KMS-11 (cell line): ENCODE data around the gene AHSA1.

Source experiments
- H2AFZ ChIP-seq: fragments of 200-600 bp; sonication (generic); 2 replicates; pipeline ENCODE4 v1.6.1; 2016; ENCODE audit warnings: antibody characterized with exemption, mixed run types, low read depth
- H3K27ac ChIP-seq: fragments of 200-600 bp; sonication (generic); 2 replicates; pipeline ENCODE4 v1.6.1; 2016; ENCODE audit warnings: mild to moderate bottlenecking, mixed run types
- H3K27me3 ChIP-seq: fragments of 200-600 bp; sonication (generic); 2 replicates; pipeline ENCODE4 v1.6.1; 2017; ENCODE audit warnings: mild to moderate bottlenecking, low read depth, mixed run types, moderate library complexity; ENCODE audit not compliant: insufficient read depth
- H3K36me3 ChIP-seq: fragments of 200-600 bp; sonication (generic); 2 replicates; pipeline ENCODE4 v1.6.1; 2017; ENCODE audit warnings: mild to moderate bottlenecking, mixed run types; ENCODE audit not compliant: insufficient read depth
- H3K4me1 ChIP-seq: fragments of 200-600 bp; sonication (generic); 2 replicates; pipeline ENCODE4 v1.6.1; 2016; ENCODE audit warnings: mild to moderate bottlenecking, low read depth, mixed run types; ENCODE audit not compliant: poor library complexity, severe bottlenecking
- H3K4me2 ChIP-seq: fragments of 200-600 bp; sonication (generic); 2 replicates; pipeline ENCODE4 v1.7.0; 2016; ENCODE audit warnings: mild to moderate bottlenecking, mixed run types
- H3K4me3 ChIP-seq: fragments of 200-600 bp; sonication (generic); IDR thresholded peaks from 2 replicates; pipeline ENCODE4 v1.6.1; 2017; ENCODE audit warnings: low read depth, low read length, mixed read lengths; ENCODE audit not compliant: insufficient read depth
- H3K79me2 ChIP-seq: fragments of 200-600 bp; sonication (generic); 2 replicates; pipeline ENCODE4 v1.6.1; 2016; ENCODE audit warnings: low read depth, mixed run types; ENCODE audit not compliant: insufficient read depth
- H3K9ac ChIP-seq: fragments of 200-600 bp; sonication (generic); 2 replicates; pipeline ENCODE4 v1.6.1; 2016; ENCODE audit warnings: mild to moderate bottlenecking, mixed run types
- H4K20me1 ChIP-seq: fragments of 200-600 bp; sonication (generic); 2 replicates; pipeline ENCODE4 v1.6.1; 2016; ENCODE audit warnings: mild to moderate bottlenecking, mixed run types; ENCODE audit not compliant: insufficient read depth
- CTCF ChIP-seq: fragments of 200-600 bp; sonication (generic); conservative IDR thresholded peaks from 2 replicates; pipeline ENCODE4 v1.6.1; 2017; ENCODE audit warnings: low read depth, mild to moderate bottlenecking, antibody characterized with exemption, low read length, moderate library complexity, mixed read lengths

The AHSA1 gene

GRCh38 chr14:77488558-77488957 lies 30.7 kb downstream of the AHSA1 start:
- H3K4me1 ChIP-seq = no peaks in the 10 kb centered on the region
- H3K9ac ChIP-seq = no peak overlapping the region
- no peaks in the 10 kb centered on the region for H4K20me1 ChIP-seq
- H3K79me2 ChIP-seq = no peaks in the 10 kb centered on the region
- H3K36me3 ChIP-seq = no peaks in the 10 kb centered on the region
- H3K27ac ChIP-seq = no peak overlapping the region
- no peaks in the 10 kb centered on the region for H3K27me3 ChIP-seq
- H3K4me3 ChIP-seq = no peak overlapping the region
- H3K4me2 ChIP-seq = no peak overlapping the region
- H2AFZ ChIP-seq = no peak overlapping the region
- TF ChIP-seq CTCF = no peak

- H3K4me3 ChIP-seq = no peak overlapping the region
- H3K27me3 ChIP-seq = no peaks in the 10 kb centered on the region
- H3K4me2 ChIP-seq = no peak overlapping the region
- H2AFZ ChIP-seq = no peak overlapping the region
- no peaks in the 10 kb centered on the region for H3K36me3 ChIP-seq
- H3K9ac ChIP-seq = no peak overlapping the region
- no peak overlapping the region for H3K27ac ChIP-seq
- H3K79me2 ChIP-seq = no peaks in the 10 kb centered on the region
- TF ChIP-seq CTCF = no peak
- no peaks in the 10 kb centered on the region for H3K4me1 ChIP-seq
- no peaks in the 10 kb centered on the region for H4K20me1 ChIP-seq
These were observed 31.1 kb downstream of the AHSA1 start for GRCh38 chr14:77489041-77489440.

GRCh38 chr14:77490347-77490986 lies 32.6 kb downstream of the AHSA1 start:
- H3K27me3 ChIP-seq = no peaks in the 10 kb centered on the region
- no peak overlapping the region for H3K4me3 ChIP-seq
- H3K36me3 ChIP-seq = no peaks in the 10 kb centered on the region
- H3K79me2 ChIP-seq = no peaks in the 10 kb centered on the region
- no peaks in the 10 kb centered on the region for H4K20me1 ChIP-seq
- H3K27ac ChIP-seq = no peak overlapping the region
- H3K9ac ChIP-seq = no peak overlapping the region
- no peak overlapping the region for H2AFZ ChIP-seq
- H3K4me1 ChIP-seq = no peaks in the 10 kb centered on the region
- no peak overlapping the region for H3K4me2 ChIP-seq
- TF ChIP-seq CTCF = no peak

- H3K79me2 ChIP-seq = no peaks in the 10 kb centered on the region
- no peak overlapping the region for H3K4me3 ChIP-seq
- H3K27me3 ChIP-seq = no peaks in the 10 kb centered on the region
- no peak overlapping the region for H2AFZ ChIP-seq
- H3K27ac ChIP-seq = no peak overlapping the region
- H3K4me2 ChIP-seq = no peak overlapping the region
- H4K20me1 ChIP-seq = no peaks in the 10 kb centered on the region
- no peak overlapping the region for H3K9ac ChIP-seq
- TF ChIP-seq CTCF = no peak
- no peaks in the 10 kb centered on the region for H3K36me3 ChIP-seq
- H3K4me1 ChIP-seq = no peaks in the 10 kb centered on the region
These were observed 33.2 kb downstream of the AHSA1 start for GRCh38 chr14:77491056-77491455.
